ENCODE measurements around the gene PLEKHG4. TPM values are rescaled to one million over a fixed set of nuclear protein-coding genes. Genes with fewer than 3 reads are reported as not detected.
A peak's percentile ranks its signal among the peaks of the same experiment; 100 is the strongest.

PLEKHG4 gene
- total and polyA plus RNA-seq, 9 of the 15 experiments (the other 6 are each of a cell fraction or from before 2014, with no cell fraction given), result 3.7 to 36.8 (median 17.9) TPM

DNA sequence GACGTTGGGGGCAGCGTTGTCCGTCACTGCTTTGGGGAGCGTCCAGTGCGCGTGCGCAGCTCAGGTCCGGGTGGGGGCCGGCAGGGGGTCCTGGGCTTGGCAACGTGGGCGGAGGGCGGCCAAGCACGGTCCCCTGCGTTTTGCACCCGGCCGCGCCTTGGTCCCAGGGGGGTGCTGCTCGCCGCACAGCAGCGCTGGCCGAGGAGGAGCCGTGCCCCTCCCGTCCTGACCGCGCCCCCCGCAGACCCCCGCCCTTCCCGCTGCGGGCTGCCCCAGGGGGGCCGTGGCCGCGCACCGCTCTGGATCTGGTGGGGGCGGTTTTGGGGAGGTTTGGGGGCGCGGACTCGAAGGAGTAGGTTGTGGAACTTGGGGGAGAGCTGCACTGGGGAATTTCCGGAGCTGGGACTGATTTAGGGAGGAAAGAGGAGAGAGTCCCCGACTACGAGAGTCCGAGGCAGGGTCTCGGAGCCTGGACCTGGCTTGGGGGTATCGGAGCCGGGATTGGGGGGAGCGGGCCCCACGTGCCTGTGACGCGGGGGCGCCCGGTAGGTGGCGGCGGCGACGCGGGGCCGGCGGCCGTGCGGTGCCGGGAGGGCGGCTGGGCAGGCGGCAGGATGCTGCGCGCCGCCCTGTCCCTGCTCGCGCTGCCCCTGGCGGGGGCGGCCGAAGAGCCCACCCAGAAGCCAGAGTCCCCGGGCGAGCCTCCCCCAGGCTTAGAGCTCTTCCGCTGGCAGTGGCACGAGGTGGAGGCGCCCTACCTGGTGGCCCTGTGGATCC is 30.7 kb upstream of the PLEKHG4 start, which contains the start of gene SLC9A5 (continued):
- TF ChIP-seq, protein P1, sequence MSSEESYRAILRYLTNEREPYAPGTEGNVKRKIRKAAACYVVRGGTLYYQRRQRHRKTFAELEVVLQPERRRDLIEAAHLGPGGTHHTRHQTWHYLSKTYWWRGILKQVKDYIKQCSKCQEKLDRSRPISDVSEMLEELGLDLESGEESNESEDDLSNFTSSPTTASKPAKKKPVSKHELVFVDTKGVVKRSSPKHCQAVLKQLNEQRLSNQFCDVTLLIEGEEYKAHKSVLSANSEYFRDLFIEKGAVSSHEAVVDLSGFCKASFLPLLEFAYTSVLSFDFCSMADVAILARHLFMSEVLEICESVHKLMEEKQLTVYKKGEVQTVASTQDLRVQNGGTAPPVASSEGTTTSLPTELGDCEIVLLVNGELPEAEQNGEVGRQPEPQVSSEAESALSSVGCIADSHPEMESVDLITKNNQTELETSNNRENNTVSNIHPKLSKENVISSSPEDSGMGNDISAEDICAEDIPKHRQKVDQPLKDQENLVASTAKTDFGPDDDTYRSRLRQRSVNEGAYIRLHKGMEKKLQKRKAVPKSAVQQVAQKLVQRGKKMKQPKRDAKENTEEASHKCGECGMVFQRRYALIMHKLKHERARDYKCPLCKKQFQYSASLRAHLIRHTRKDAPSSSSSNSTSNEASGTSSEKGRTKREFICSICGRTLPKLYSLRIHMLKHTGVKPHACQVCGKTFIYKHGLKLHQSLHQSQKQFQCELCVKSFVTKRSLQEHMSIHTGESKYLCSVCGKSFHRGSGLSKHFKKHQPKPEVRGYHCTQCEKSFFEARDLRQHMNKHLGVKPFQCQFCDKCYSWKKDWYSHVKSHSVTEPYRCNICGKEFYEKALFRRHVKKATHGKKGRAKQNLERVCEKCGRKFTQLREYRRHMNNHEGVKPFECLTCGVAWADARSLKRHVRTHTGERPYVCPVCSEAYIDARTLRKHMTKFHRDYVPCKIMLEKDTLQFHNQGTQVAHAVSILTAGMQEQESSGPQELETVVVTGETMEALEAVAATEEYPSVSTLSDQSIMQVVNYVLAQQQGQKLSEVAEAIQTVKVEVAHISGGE (CRISPR knock-in tag; IDR thresholded peaks at IDR 0.05), result peak in 1 of 3 experiments; percentile 41; a peak in 1 of 6 replicates
- no peak for TF ChIP-seq EWSR1 (IDR thresholded peaks at IDR 0.05; ENCODE audit: borderline replicate concordance, low read depth, partially characterized antibody)
- TF ChIP-seq, protein P2, sequence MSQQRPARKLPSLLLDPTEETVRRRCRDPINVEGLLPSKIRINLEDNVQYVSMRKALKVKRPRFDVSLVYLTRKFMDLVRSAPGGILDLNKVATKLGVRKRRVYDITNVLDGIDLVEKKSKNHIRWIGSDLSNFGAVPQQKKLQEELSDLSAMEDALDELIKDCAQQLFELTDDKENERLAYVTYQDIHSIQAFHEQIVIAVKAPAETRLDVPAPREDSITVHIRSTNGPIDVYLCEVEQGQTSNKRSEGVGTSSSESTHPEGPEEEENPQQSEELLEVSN (IDR thresholded peaks at IDR 0.05; ENCODE audit: borderline replicate concordance in 1 of 2, extremely low read depth in 1 of 2, insufficient read depth in 1 of 2, insufficient read length in 1 of 2, low read depth in 1 of 2, low read length in 1 of 2, poor library complexity in 1 of 2, severe bottlenecking in 1 of 2), result peak; percentile 91 to 98
- peak; percentile 79 for TF ChIP-seq POLR2G (IDR thresholded peaks at IDR 0.05; ENCODE audit: low read depth, low read length)
- TF ChIP-seq CSDE1 (IDR thresholded peaks at IDR 0.05), result no peak
- TF ChIP-seq ESRRB (CRISPR knock-in tag; IDR thresholded peaks at IDR 0.05; ENCODE audit: borderline replicate concordance), result no peak
- TF ChIP-seq MBD2 (IDR thresholded peaks at IDR 0.05; ENCODE audit: borderline replicate concordance, low read depth), result no peak
- no peak for TF ChIP-seq SRF (CRISPR knock-in tag; IDR thresholded peaks at IDR 0.05)
- TF ChIP-seq PHF8 (IDR thresholded peaks at IDR 0.05; ENCODE audit: borderline replicate concordance, low read length), result peak; percentile 39; the same call in 1 of the 2 replicates
- TF ChIP-seq, protein P3, sequence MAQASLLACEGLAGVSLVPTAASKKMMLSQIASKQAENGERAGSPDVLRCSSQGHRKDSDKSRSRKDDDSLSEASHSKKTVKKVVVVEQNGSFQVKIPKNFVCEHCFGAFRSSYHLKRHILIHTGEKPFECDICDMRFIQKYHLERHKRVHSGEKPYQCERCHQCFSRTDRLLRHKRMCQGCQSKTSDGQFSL (CRISPR knock-in tag; IDR thresholded peaks at IDR 0.05), result 0 out of 2 replicates have a peak, but pooled peaks have one; percentile 16
- TF ChIP-seq, protein P3 (tag; IDR thresholded peaks at IDR 0.05), result peak in 1 of 2 experiments; percentile 39; a peak in 1 of 4 replicates
- TF ChIP-seq, protein P4, sequence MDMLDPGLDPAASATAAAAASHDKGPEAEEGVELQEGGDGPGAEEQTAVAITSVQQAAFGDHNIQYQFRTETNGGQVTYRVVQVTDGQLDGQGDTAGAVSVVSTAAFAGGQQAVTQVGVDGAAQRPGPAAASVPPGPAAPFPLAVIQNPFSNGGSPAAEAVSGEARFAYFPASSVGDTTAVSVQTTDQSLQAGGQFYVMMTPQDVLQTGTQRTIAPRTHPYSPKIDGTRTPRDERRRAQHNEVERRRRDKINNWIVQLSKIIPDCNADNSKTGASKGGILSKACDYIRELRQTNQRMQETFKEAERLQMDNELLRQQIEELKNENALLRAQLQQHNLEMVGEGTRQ (CRISPR knock-in tag; IDR thresholded peaks at IDR 0.05), result peak; percentile 22; the same call in 1 of the 2 replicates
- TF ChIP-seq, protein P5, sequence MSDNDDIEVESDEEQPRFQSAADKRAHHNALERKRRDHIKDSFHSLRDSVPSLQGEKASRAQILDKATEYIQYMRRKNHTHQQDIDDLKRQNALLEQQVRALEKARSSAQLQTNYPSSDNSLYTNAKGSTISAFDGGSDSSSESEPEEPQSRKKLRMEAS (CRISPR knock-in tag; IDR thresholded peaks at IDR 0.05), result 0 out of 2 replicates have a peak, but pooled peaks have one; percentile 12
- TF ChIP-seq YY1 (IDR thresholded peaks at IDR 0.05; ENCODE audit: borderline replicate concordance in 1 of 3, control insufficient read depth in 1 of 3, extremely low read depth in 1 of 3, insufficient read depth in 3 of 3, insufficient read length in 1 of 3, insufficient replicate concordance in 2 of 3, low read depth in 1 of 3, low read length in 2 of 3), result peak in 1 of 3 experiments; percentile 6
- TF ChIP-seq ATF1 (CRISPR knock-in tag; IDR thresholded peaks at IDR 0.05), result no peak
- TF ChIP-seq ATF1 (tag; IDR thresholded peaks at IDR 0.05), result peak; percentile 51
